A673 (cell line): Measurements from ENCODE around the gene NKAPD1. TPM values are rescaled to one million over a fixed set of nuclear protein-coding genes. Genes with fewer than 3 reads are reported as not detected.

ENCODE experiments used
- BruUV-seq: library from RNA; stranded (reverse); fragments of 400-500 nt; replicated peaks from 2 replicates; lab custom pipeline; 2021; lab: Mats Ljungman, UMichigan
- CTCF ChIA-PET: fragments of 300-600 bp; sonication (Branson Sonifier 250); formaldehyde crosslinking; loops from one replicate; lab custom pipeline; 2022; ENCODE audit warnings: antibody characterized with exemption; lab: Charles Lee
- POLR2A ChIA-PET: fragments of 300-600 bp; sonication (Branson Sonifier 250); formaldehyde crosslinking; loops from one replicate; lab custom pipeline; 2022; ENCODE audit warnings: antibody characterized with exemption; ENCODE audit not compliant: low non-redundant PET; lab: Charles Lee
- DNase-seq: peaks from one replicate; pipeline ENCODE4 v3.0.0-alpha.2; 2015; ENCODE audit warnings: low spot score
- H3K27ac ChIP-seq: fragments of 200-600 bp; sonication (generic); 2 replicates; pipeline ENCODE4 v1.5.1; 2016; ENCODE audit warnings: mixed run types, low read depth, mild to moderate bottlenecking, mixed read lengths, antibody characterized with exemption, low read length; ENCODE audit not compliant: poor library complexity, severe bottlenecking
- H3K27me3 ChIP-seq: fragments of 200-600 bp; sonication (generic); replicated peaks from 2 replicates; pipeline ENCODE4 v1.6.1; 2017; ENCODE audit warnings: mixed run types, low read depth, mild to moderate bottlenecking, mixed read lengths, antibody characterized with exemption, low read length; ENCODE audit not compliant: insufficient read depth, poor library complexity
- H3K36me3 ChIP-seq: fragments of 200-600 bp; sonication (generic); 2 replicates; pipeline ENCODE4 v1.6.1; 2016; ENCODE audit warnings: mixed run types, mild to moderate bottlenecking, mixed read lengths, antibody characterized with exemption, low read length; ENCODE audit not compliant: insufficient read depth, poor library complexity, severe bottlenecking
- H3K4me1 ChIP-seq: fragments of 200-600 bp; sonication (generic); 2 replicates; pipeline ENCODE4 v1.6.1; 2017; ENCODE audit warnings: mixed run types, mild to moderate bottlenecking, mixed read lengths, antibody characterized with exemption, low read length; ENCODE audit not compliant: insufficient read depth, poor library complexity, severe bottlenecking
- H3K4me3 ChIP-seq: fragments of 200-600 bp; sonication (generic); 2 replicates; pipeline ENCODE4 v1.5.1; 2016; ENCODE audit warnings: low read depth, mixed run types, mild to moderate bottlenecking, mixed read lengths, low read length; ENCODE audit not compliant: poor library complexity, severe bottlenecking
- H3K9me3 ChIP-seq: fragments of 200-600 bp; sonication (generic); 2 replicates; pipeline ENCODE4 v1.6.1; 2016; ENCODE audit warnings: mixed run types, low read depth, mild to moderate bottlenecking, mixed read lengths, antibody characterized with exemption, low read length; ENCODE audit not compliant: poor library complexity, severe bottlenecking
- EZH2 ChIP-seq: fragments of 200-600 bp; sonication (generic); IDR thresholded peaks from 2 replicates; pipeline ENCODE4 v1.6.1; 2017; ENCODE audit warnings: borderline replicate concordance, low read depth, mild to moderate bottlenecking, mixed read lengths, antibody characterized with exemption, low read length; ENCODE audit not compliant: poor library complexity, severe bottlenecking
- intact Hi-C: fragments of 100-400 bp; cut with micrococcal nuclease; formaldehyde crosslinking; loops from one replicate; pipeline ENCODE4 v1.10.0; 2022; ENCODE audit not compliant: unreplicated experiment
- total RNA-seq: library from RNA; stranded (reverse); gene quantifications from 2 replicates; pipeline ENCODE4 v1.2.3, GENCODE V29; 2021
- TF ChIP-seq, protein P1 (sequence below): fragments of 300-800, 200-600 bp; sonication (generic); conservative IDR thresholded peaks from 2 replicates; pipeline ENCODE4 v1.5.1; 2017; ENCODE audit warnings: low read depth, mild to moderate bottlenecking, antibody characterized with exemption, low read length, moderate library complexity, mixed read lengths

The NKAPD1 gene
- total RNA-seq, 1 experiment from 2014 or later, result 30.4 TPM

GRCh38 chr11:112096194-112096593 lies 22.1 kb downstream of the NKAPD1 start:
- CTCF ChIA-PET, result interaction anchor here (0.7 kb wide), 1 partner anchor 17 kb away, joined by 4 read pairs; no protein-coding TSS in a partner anchor
- BruUV-seq, result no TSS peak

GRCh38 chr11:112097734-112098528 lies 23.8 kb downstream of the NKAPD1 start:
- Histone ChIP-seq H3K27ac (no peak overlapping the region), H3K9me3 (no peaks in the 10 kb centered on the region), H3K4me1 (no peaks in the 10 kb centered on the region), H3K27me3 (no peaks in the 10 kb centered on the region), H3K36me3 (peaks cover 31% of the 10 kb centered on the region), H3K4me3 (no peak overlapping the region)
- TF ChIP-seq, protein P1, sequence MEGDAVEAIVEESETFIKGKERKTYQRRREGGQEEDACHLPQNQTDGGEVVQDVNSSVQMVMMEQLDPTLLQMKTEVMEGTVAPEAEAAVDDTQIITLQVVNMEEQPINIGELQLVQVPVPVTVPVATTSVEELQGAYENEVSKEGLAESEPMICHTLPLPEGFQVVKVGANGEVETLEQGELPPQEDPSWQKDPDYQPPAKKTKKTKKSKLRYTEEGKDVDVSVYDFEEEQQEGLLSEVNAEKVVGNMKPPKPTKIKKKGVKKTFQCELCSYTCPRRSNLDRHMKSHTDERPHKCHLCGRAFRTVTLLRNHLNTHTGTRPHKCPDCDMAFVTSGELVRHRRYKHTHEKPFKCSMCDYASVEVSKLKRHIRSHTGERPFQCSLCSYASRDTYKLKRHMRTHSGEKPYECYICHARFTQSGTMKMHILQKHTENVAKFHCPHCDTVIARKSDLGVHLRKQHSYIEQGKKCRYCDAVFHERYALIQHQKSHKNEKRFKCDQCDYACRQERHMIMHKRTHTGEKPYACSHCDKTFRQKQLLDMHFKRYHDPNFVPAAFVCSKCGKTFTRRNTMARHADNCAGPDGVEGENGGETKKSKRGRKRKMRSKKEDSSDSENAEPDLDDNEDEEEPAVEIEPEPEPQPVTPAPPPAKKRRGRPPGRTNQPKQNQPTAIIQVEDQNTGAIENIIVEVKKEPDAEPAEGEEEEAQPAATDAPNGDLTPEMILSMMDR, result no peak
- TF ChIP-seq EZH2, result no peak
- ChIA-PET POLR2A (interaction anchor here (0.6 kb wide), 1 partner anchor 1540 kb away, joined by 3 read pairs; no protein-coding TSS in a partner anchor), CTCF (no interaction called here)
- BruUV-seq, result no TSS peak
- intact Hi-C loops, result no loop called here
- DNase-seq, result no peak

More at GRCh38 chr11:112096194-112096593, 22.1 kb downstream of the NKAPD1 start:
- no peak overlapping the region for H3K27ac ChIP-seq
- POLR2A ChIA-PET, result no interaction called here
- DNase-seq, result no peak
- H3K36me3 ChIP-seq, result peaks cover 48% of the 10 kb centered on the region
- TF ChIP-seq, protein P1, result no peak
- TF ChIP-seq EZH2, result no peak
- no peaks in the 10 kb centered on the region for H3K9me3 ChIP-seq
- no peaks in the 10 kb centered on the region for H3K4me1 ChIP-seq
- H3K27me3 ChIP-seq, result no peaks in the 10 kb centered on the region
- intact Hi-C loops, result no loop called here
- no peak overlapping the region for H3K4me3 ChIP-seq

DNA sequence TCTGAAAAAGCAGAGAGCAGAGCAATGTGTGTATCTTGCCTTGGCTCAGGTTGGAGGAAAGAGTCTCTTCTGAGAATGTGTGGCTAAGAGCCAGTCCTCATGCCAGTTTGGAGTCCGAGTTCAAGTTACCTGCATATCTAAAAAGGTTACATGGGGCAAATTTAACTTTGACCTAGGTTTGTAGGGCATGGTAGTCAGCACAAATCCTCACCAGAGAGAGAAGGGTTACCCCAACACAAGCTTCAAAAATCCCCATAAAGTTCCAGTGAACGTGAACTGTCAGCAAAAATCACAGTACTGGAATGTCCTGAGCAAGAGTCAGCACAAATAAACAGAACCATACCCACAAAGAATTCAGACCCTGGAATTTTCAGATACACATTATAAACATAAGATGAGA lies 26.4 kb downstream of the NKAPD1 start:
- DNase-seq, result no peak
- CTCF ChIA-PET, result no interaction called here
- Histone ChIP-seq H3K4me3 (no peak overlapping the region), H3K27ac (no peak overlapping the region), H3K4me1 (no peaks in the 10 kb centered on the region), H3K27me3 (no peaks in the 10 kb centered on the region), H3K9me3 (no peaks in the 10 kb centered on the region), H3K36me3 (peaks cover 10% of the 10 kb centered on the region)
- no peak for TF ChIP-seq EZH2
- TF ChIP-seq, protein P1, result no peak
- POLR2A ChIA-PET, result no interaction called here
- BruUV-seq, result no TSS peak
- intact Hi-C loops, result no loop called here
